Measurements from ENCODE around the gene GPR143. TPM values are rescaled to one million over a fixed set of nuclear protein-coding genes. Genes with fewer than 3 reads are reported as not detected.

The GPR143 gene
- total and polyA plus RNA-seq, 9 of the 15 experiments (the other 6 are each of a cell fraction or from before 2014, with no cell fraction given): not detected

DNA sequence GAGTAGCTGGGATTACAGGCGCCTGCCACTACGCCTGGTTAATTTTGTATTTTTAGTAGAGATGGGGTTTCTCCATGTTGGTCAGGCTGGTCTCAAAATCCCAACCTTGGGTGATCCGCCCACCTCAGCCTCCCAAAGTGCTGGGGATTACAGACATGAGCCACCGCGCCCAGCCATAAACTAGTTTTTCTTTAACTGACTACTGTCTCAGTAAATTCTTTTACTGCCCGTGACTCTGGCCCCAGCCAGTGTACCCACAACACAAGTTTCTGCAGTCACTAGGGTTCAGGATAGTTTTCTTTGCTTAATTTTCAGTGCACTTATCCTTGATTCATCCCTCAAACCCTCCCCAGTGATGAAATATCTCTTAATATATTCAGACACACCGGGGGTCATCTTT, 28.8 kb upstream of the GPR143 start:
- ChIA-PET CTCF (ENCODE audit: low intra/inter-chr PET ratio) (no interaction called here), POLR2A (no interaction called here)
- no peaks in the 10 kb centered on the region for H3K79me2 ChIP-seq (ENCODE audit: control insufficient read depth, insufficient read depth, low read length)
- no TSS peak for BruUV-seq (replicated peaks)
- DNase-seq (ENCODE audit: extremely low read depth in 1 of 4, low spot score in 3 of 4) (no peak), ATAC-seq (no peak), FAIRE-seq (no peak)
- H3K4me2 ChIP-seq (ENCODE audit: insufficient read depth, low read length): no peak overlapping the region
- H3K9me3 ChIP-seq (replicated peaks; ENCODE audit: control insufficient read depth, insufficient read depth, low read depth, low read length): no peaks in the 10 kb centered on the region
- no peaks in the 10 kb centered on the region for H3K9me1 ChIP-seq (ENCODE audit: control insufficient read depth, insufficient read depth, low read length)
- intact Hi-C loops (cut with micrococcal nuclease) (no loop called here), in situ Hi-C loops (cut with MboI) (no loop called here)
- no peak overlapping the region for H3K27ac ChIP-seq (ENCODE audit: extremely low read depth, low read depth, low read length)
- no peak overlapping the region for H2AFZ ChIP-seq (ENCODE audit: low read depth, low read length)
- no peak overlapping the region for H3K4me3 ChIP-seq
- peaks cover 0 to 6% of the 10 kb centered on the region in 2 experiments; a peak in 2 of 5 replicates for H3K27me3 ChIP-seq (ENCODE audit: control insufficient read depth in 2 of 2, insufficient read depth in 2 of 2, low read length in 2 of 2)
- H3K36me3 ChIP-seq (ENCODE audit: control insufficient read depth, insufficient read depth, low read length): no peaks in the 10 kb centered on the region
- no peak for TF ChIP-seq BMI1 (IDR thresholded peaks at IDR 0.05; ENCODE audit: low read length)
- no peak for TF ChIP-seq SAFB2 (IDR thresholded peaks at IDR 0.05; ENCODE audit: borderline replicate concordance, low read depth, low read length, severe bottlenecking)
- no peak for TF ChIP-seq LARP7 (IDR thresholded peaks at IDR 0.05)
- no peak for TF ChIP-seq ZNF354B (CRISPR knock-in tag; IDR thresholded peaks at IDR 0.05)
- no peak for TF ChIP-seq FOXJ3 (CRISPR knock-in tag; IDR thresholded peaks at IDR 0.05)
- no peak for TF ChIP-seq ZNF174 (CRISPR knock-in tag; IDR thresholded peaks at IDR 0.05)
- no peak for TF ChIP-seq ZNF778 (CRISPR knock-in tag; IDR thresholded peaks at IDR 0.05)
- TF ChIP-seq TCFL5 (CRISPR knock-in tag; conservative IDR thresholded peaks at IDR 0.05): no peak
- no peak for TF ChIP-seq NR3C1 (CRISPR knock-in tag; IDR thresholded peaks at IDR 0.05)
- no peak for TF ChIP-seq ZNF134 (CRISPR knock-in tag; conservative IDR thresholded peaks at IDR 0.05)
- TF ChIP-seq SIN3B (IDR thresholded peaks at IDR 0.05; ENCODE audit: low read depth): no peak
- no peak for TF ChIP-seq SETDB1 (IDR thresholded peaks at IDR 0.05; ENCODE audit: low read length)
- no peak for TF ChIP-seq RFX1 (IDR thresholded peaks at IDR 0.05)
- TF ChIP-seq, protein P1, sequence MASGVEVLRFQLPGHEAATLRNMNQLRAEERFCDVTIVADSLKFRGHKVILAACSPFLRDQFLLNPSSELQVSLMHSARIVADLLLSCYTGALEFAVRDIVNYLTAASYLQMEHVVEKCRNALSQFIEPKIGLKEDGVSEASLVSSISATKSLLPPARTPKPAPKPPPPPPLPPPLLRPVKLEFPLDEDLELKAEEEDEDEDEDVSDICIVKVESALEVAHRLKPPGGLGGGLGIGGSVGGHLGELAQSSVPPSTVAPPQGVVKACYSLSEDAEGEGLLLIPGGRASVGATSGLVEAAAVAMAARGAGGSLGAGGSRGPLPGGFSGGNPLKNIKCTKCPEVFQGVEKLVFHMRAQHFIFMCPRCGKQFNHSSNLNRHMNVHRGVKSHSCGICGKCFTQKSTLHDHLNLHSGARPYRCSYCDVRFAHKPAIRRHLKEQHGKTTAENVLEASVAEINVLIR (CRISPR knock-in tag; IDR thresholded peaks at IDR 0.05): no peak
- no peak for TF ChIP-seq RAD51 (IDR thresholded peaks at IDR 0.05; ENCODE audit: borderline replicate concordance, low read depth)
- WGBS (ENCODE audit: insufficient coverage, low coverage, missing lambda C conversion rate): 0% methylated on average over 4 of the region's 7 CpGs
- H3K4me1 ChIP-seq (replicated peaks in 1 of 2; ENCODE audit: control insufficient read depth in 2 of 2, insufficient read depth in 2 of 2, low read length in 2 of 2): no peaks in the 10 kb centered on the region
- H3K9ac ChIP-seq (ENCODE audit: insufficient read depth in 1 of 2, low read depth in 2 of 2, low read length in 2 of 2): no peak overlapping the region
- H4K20me1 ChIP-seq (replicated peaks; ENCODE audit: control insufficient read depth, insufficient read depth, low read length): no peaks in the 10 kb centered on the region
